ENCODE data around the gene TTYH3. TPM values are rescaled to one million over a fixed set of nuclear protein-coding genes. Genes with fewer than 3 reads are reported as not detected.

The TTYH3 gene
- total RNA-seq, 1 experiment from 2014 or later, result 278 TPM

GRCh38 chr7:2705371-2706096, 73.7 kb downstream of the TTYH3 start:
- DNase-seq (ENCODE audit: low read depth, low spot score) (no peak), ATAC-seq (no peak)
- ChIA-PET POLR2A (interaction anchor here (0.6 kb wide), 1 partner anchor 18 kb away, joined by 3 read pairs; the partner anchor contains the start of gene AMZ1), CTCF (no interaction called here)
- H3K4me3 ChIP-seq (ENCODE audit: low read depth in 2 of 2, low read length in 2 of 2), result no peak overlapping the region
- H3K9me3 ChIP-seq (ENCODE audit: control insufficient read depth, insufficient read depth, low read depth, low read length), result no peaks in the 10 kb centered on the region
- H3K4me1 ChIP-seq (ENCODE audit: control insufficient read depth, insufficient read depth, low read length), result peaks cover 3% of the 10 kb centered on the region; the same call in 1 of the 2 replicates
- intact Hi-C loops (cut with micrococcal nuclease; ENCODE audit: unreplicated experiment), result no loop called here
- no peak overlapping the region for H3K27ac ChIP-seq (ENCODE audit: low read length)
- in situ Hi-C loops (cut with HindIII; ENCODE audit: low pct_unique_long_range_greater_than_20kb, low sequenced_read_pairs), result no loop called here
- no peak for TF ChIP-seq POLR2AphosphoS5 (IDR thresholded peaks at IDR 0.05; ENCODE audit: low read depth, low read length)
- TF ChIP-seq, protein P1, sequence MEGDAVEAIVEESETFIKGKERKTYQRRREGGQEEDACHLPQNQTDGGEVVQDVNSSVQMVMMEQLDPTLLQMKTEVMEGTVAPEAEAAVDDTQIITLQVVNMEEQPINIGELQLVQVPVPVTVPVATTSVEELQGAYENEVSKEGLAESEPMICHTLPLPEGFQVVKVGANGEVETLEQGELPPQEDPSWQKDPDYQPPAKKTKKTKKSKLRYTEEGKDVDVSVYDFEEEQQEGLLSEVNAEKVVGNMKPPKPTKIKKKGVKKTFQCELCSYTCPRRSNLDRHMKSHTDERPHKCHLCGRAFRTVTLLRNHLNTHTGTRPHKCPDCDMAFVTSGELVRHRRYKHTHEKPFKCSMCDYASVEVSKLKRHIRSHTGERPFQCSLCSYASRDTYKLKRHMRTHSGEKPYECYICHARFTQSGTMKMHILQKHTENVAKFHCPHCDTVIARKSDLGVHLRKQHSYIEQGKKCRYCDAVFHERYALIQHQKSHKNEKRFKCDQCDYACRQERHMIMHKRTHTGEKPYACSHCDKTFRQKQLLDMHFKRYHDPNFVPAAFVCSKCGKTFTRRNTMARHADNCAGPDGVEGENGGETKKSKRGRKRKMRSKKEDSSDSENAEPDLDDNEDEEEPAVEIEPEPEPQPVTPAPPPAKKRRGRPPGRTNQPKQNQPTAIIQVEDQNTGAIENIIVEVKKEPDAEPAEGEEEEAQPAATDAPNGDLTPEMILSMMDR (IDR thresholded peaks at IDR 0.05), result no peak
- no peak for TF ChIP-seq TCF7L2 (IDR thresholded peaks at IDR 0.05; ENCODE audit: low read depth, low read length)
- TF ChIP-seq, protein P2, sequence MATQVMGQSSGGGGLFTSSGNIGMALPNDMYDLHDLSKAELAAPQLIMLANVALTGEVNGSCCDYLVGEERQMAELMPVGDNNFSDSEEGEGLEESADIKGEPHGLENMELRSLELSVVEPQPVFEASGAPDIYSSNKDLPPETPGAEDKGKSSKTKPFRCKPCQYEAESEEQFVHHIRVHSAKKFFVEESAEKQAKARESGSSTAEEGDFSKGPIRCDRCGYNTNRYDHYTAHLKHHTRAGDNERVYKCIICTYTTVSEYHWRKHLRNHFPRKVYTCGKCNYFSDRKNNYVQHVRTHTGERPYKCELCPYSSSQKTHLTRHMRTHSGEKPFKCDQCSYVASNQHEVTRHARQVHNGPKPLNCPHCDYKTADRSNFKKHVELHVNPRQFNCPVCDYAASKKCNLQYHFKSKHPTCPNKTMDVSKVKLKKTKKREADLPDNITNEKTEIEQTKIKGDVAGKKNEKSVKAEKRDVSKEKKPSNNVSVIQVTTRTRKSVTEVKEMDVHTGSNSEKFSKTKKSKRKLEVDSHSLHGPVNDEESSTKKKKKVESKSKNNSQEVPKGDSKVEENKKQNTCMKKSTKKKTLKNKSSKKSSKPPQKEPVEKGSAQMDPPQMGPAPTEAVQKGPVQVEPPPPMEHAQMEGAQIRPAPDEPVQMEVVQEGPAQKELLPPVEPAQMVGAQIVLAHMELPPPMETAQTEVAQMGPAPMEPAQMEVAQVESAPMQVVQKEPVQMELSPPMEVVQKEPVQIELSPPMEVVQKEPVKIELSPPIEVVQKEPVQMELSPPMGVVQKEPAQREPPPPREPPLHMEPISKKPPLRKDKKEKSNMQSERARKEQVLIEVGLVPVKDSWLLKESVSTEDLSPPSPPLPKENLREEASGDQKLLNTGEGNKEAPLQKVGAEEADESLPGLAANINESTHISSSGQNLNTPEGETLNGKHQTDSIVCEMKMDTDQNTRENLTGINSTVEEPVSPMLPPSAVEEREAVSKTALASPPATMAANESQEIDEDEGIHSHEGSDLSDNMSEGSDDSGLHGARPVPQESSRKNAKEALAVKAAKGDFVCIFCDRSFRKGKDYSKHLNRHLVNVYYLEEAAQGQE (IDR thresholded peaks at IDR 0.05; ENCODE audit: insufficient read depth in 1 of 2, low read depth in 2 of 2, low read length in 1 of 2), result no peak
- TF ChIP-seq SIN3A (IDR thresholded peaks at IDR 0.05; ENCODE audit: borderline replicate concordance, insufficient read depth, low read depth, low read length), result no peak
- no peaks in the 10 kb centered on the region for H3K36me3 ChIP-seq (ENCODE audit: control insufficient read depth, insufficient read depth, low read length)
- BruUV-seq (replicated peaks), result no TSS peak
- no peaks in the 10 kb centered on the region for H3K27me3 ChIP-seq (ENCODE audit: control insufficient read depth, insufficient read depth, low read length)

GRCh38 chr7:2706685-2707126, 74.9 kb downstream of the TTYH3 start:
- Histone ChIP-seq H3K27ac (ENCODE audit: low read length) (no peak overlapping the region), H3K27me3 (ENCODE audit: control insufficient read depth, insufficient read depth, low read length) (no peaks in the 10 kb centered on the region), H3K4me3 (ENCODE audit: low read depth in 2 of 2, low read length in 2 of 2) (no peak overlapping the region), H3K36me3 (ENCODE audit: control insufficient read depth, insufficient read depth, low read length) (no peaks in the 10 kb centered on the region), H3K9me3 (ENCODE audit: control insufficient read depth, insufficient read depth, low read depth, low read length) (no peaks in the 10 kb centered on the region), H3K4me1 (ENCODE audit: control insufficient read depth, insufficient read depth, low read length) (peaks cover 3% of the 10 kb centered on the region; the same call in 1 of the 2 replicates)
- ATAC-seq, result no peak
- no TSS peak for BruUV-seq (replicated peaks)
- in situ Hi-C loops (cut with HindIII; ENCODE audit: low pct_unique_long_range_greater_than_20kb, low sequenced_read_pairs) (no loop called here), intact Hi-C loops (cut with micrococcal nuclease; ENCODE audit: unreplicated experiment) (no loop called here)
- no peak for DNase-seq (ENCODE audit: low read depth, low spot score)
- ChIA-PET CTCF (no interaction called here), POLR2A (no interaction called here)
- TF ChIP-seq, protein P2 (IDR thresholded peaks at IDR 0.05; ENCODE audit: insufficient read depth in 1 of 2, low read depth in 2 of 2, low read length in 1 of 2), result no peak
- TF ChIP-seq, protein P1 (IDR thresholded peaks at IDR 0.05), result no peak
- TF ChIP-seq TCF7L2 (IDR thresholded peaks at IDR 0.05; ENCODE audit: low read depth, low read length) (no peak), SIN3A (IDR thresholded peaks at IDR 0.05; ENCODE audit: borderline replicate concordance, insufficient read depth, low read depth, low read length) (no peak), POLR2AphosphoS5 (IDR thresholded peaks at IDR 0.05; ENCODE audit: low read depth, low read length) (no peak)

Measured in Panc1 (cell line).